Ovary (tissue), 3 donors: ENCODE data around the gene TPST1.
"Not testable (repeated sequence)": the region's sequence is repeated elsewhere in the genome, so short reads cannot be mapped to it uniquely, and the experiment has no call there.

Experiments used
- EP300 ChIP-seq: sonication (generic); formaldehyde crosslinking; IDR thresholded peaks from one replicate; pipeline ENCODE4 v1.6.1; 2017; ENCODE audit warnings: antibody characterized with exemption
- POLR2A ChIP-seq: fragments of 450-650 bp; IDR thresholded peaks from one replicate; pipeline ENCODE4 v1.6.1; 2017; ENCODE audit warnings: antibody characterized with exemption, mild to moderate bottlenecking, moderate library complexity
- TF ChIP-seq, protein P1 (sequence below), 3 donors: fragments of 450-650 bp in 2 of 3; fragments of 200-600 bp in 1 of 3; IDR thresholded peaks; one replicate each; pipeline versions ENCODE4 v1.5.1 to v1.8.0; 2016 to 2022; ENCODE audit warnings: antibody characterized with exemption in 3 of 3, mild to moderate bottlenecking in 1 of 3
- donor health status: DM: no; HTN: no; CAD: no.

DNA sequence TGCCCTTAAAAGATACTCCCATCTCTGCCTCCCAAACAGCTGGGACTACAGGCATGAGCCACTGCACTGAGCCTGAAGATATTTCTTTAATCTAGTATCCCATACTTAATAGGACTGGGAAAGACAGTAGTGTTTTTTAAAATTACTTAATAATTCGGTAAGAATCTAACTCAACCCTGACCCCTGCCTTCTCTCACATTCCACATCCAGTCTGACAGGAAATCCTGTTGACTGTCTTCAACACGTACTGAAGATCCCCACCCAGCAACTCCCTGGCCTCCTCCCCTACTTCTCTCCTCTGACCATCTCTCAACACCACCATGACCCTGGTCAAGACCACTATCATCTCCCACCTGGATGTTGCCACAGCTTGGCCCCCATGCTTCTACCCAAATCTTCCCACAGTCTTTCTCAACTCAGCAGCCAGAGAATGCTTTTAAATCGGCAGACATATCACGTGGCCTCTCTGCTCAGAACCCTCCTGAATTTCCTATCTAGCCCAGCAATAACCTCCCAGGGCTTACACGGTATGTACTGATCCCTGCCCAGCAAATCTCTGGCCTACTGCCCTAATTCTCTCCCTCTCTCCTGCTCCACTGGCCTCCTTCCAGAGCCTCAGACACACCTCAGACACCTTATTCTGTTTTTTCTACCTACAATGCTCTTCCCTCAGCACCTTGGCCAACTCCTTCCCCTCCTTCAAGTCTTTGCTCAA is 180.2 kb downstream of the TPST1 start:
- TF ChIP-seq POLR2A, EP300: not testable (repeated sequence)
- TF ChIP-seq, protein P1, sequence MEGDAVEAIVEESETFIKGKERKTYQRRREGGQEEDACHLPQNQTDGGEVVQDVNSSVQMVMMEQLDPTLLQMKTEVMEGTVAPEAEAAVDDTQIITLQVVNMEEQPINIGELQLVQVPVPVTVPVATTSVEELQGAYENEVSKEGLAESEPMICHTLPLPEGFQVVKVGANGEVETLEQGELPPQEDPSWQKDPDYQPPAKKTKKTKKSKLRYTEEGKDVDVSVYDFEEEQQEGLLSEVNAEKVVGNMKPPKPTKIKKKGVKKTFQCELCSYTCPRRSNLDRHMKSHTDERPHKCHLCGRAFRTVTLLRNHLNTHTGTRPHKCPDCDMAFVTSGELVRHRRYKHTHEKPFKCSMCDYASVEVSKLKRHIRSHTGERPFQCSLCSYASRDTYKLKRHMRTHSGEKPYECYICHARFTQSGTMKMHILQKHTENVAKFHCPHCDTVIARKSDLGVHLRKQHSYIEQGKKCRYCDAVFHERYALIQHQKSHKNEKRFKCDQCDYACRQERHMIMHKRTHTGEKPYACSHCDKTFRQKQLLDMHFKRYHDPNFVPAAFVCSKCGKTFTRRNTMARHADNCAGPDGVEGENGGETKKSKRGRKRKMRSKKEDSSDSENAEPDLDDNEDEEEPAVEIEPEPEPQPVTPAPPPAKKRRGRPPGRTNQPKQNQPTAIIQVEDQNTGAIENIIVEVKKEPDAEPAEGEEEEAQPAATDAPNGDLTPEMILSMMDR (IDR thresholded peaks at IDR 0.05): not testable (repeated sequence)
